ENCODE measurements around the gene SLC7A1. TPM values are rescaled to one million over a fixed set of nuclear protein-coding genes. Genes with fewer than 3 reads are reported as not detected.
"Not testable (repeated sequence)": the region's sequence is repeated elsewhere in the genome, so short reads cannot be mapped to it uniquely, and the experiment has no call there.

The SLC7A1 gene
- 10 to 100 TPM; 16.7 to 53.8 (median 26.0) TPM for total RNA-seq
- polyA plus RNA-seq, result 1 to 10 TPM; 2.2 to 3.9 (median 2.8) TPM
- long read RNA-seq, donor 1, full-length matches to known transcripts, result 2 of 2 reads
- long read RNA-seq, donor 1, partial matches to known transcripts, result 0 of 2 reads
- long read RNA-seq, donor 1, other reads (novel, unspliced or antisense), result 0 of 2 reads
- long read RNA-seq, donor 2, full-length matches to known transcripts, result 3 of 3 reads
- long read RNA-seq, donor 2, partial matches to known transcripts, result 0 of 3 reads
- long read RNA-seq, donor 2, other reads (novel, unspliced or antisense), result 0 of 3 reads

DNA sequence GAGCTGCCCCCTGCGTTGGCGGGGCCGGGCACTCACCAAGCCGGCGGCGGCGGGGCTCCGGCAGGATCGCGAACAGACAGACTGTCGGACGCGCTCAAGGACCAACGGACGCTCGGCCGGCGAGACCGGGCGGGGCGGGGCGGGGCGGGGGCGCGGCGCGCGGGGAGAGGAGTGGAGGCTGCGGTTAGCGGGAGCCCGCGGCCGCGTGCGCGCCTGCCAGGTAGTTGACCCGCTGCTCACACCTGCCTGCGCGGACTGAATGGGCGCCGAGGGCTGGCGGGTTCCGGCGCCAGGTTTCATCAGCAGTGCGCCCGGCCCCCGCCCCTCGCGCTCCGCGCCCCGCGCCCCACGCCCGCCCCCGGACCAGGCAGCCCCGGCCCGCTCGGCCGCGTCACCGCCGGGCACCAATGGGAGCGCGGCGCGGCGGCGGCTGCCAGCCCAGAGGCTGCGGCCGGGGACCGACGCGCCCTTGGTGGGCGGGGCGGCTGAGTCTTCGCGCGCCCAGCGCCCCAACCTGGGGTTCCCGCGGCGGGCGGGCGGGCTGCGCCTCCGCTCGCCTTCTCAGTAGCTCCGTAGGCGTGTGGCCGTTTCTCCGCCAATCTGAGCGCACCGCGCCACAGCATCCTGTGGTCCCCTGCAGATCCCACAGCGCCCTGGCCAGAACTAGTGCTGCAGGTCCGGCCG lies at the start of gene SLC7A1:
Gene SLC7A1 (minus strand): TSS at position 309 of the 684 bp plus-strand sequence. CDS start 59,500 bp downstream, outside the sequence.
- Histone ChIP-seq H3K36me3 (no peaks in the 10 kb centered on the region), H3K27ac (peak within 1 kb of the TSS; percentile 61 to 91 (median 82)), H3K27me3 (replicated peaks in 1 of 7) (no peaks in the 10 kb centered on the region), H3K4me1 (peaks cover 4 to 44% (median 22%) of the 10 kb centered on the region in 6 donors), H3K9me3 (no peaks in the 10 kb centered on the region), H3K4me3 (peak within 1 kb of the TSS; percentile 81 to 99 (median 94))
- DNase-seq, result peak; percentile 95
- intact Hi-C loops (cut with DNase I; ENCODE audit: low total_unique reads), result loop anchor here (10.0 kb wide), 1 partner anchor 249 kb away; no protein-coding TSS in a partner anchor
- TF ChIP-seq, protein P1, sequence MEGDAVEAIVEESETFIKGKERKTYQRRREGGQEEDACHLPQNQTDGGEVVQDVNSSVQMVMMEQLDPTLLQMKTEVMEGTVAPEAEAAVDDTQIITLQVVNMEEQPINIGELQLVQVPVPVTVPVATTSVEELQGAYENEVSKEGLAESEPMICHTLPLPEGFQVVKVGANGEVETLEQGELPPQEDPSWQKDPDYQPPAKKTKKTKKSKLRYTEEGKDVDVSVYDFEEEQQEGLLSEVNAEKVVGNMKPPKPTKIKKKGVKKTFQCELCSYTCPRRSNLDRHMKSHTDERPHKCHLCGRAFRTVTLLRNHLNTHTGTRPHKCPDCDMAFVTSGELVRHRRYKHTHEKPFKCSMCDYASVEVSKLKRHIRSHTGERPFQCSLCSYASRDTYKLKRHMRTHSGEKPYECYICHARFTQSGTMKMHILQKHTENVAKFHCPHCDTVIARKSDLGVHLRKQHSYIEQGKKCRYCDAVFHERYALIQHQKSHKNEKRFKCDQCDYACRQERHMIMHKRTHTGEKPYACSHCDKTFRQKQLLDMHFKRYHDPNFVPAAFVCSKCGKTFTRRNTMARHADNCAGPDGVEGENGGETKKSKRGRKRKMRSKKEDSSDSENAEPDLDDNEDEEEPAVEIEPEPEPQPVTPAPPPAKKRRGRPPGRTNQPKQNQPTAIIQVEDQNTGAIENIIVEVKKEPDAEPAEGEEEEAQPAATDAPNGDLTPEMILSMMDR (IDR thresholded peaks at IDR 0.05 in 8 of 11, conservative IDR thresholded peaks at IDR 0.05 in 3 of 11), result peak in 1 of 11 experiments; percentile 13
- no peak for TF ChIP-seq POLR2A (IDR thresholded peaks at IDR 0.05)
- peak; percentile 41 to 68 (median 63) for TF ChIP-seq POLR2AphosphoS5 (IDR thresholded peaks at IDR 0.05)
- 0 to 1% (median 0%) methylated on average over 8 to 98 of the region's 98 CpGs for WGBS, 5 donors

- DNase-seq, result no peak
- TF ChIP-seq, protein P1 (IDR thresholded peaks at IDR 0.05 in 8 of 11, conservative IDR thresholded peaks at IDR 0.05 in 3 of 11), result no peak
- TF ChIP-seq POLR2A (IDR thresholded peaks at IDR 0.05) (no peak), POLR2AphosphoS5 (IDR thresholded peaks at IDR 0.05) (no peak)
- Histone ChIP-seq H3K36me3 (no peaks in the 10 kb centered on the region), H3K4me1 (no peaks in the 10 kb centered on the region), H3K9me3 (no peaks in the 10 kb centered on the region), H3K27me3 (replicated peaks in 1 of 7) (peaks cover 0 to 17% (median 0%) of the 10 kb centered on the region in 7 donors), H3K4me3 (no peak overlapping the region), H3K27ac (no peak overlapping the region)
- intact Hi-C loops (cut with DNase I; ENCODE audit: low total_unique reads), result no loop called here
- WGBS, 5 donors, result 63 to 77% (median 72%) methylated on average over 4 of the region's 4 CpGs
Measured at GRCh38 chr13:29640665-29641064, 45.2 kb upstream of the SLC7A1 start.

DNA sequence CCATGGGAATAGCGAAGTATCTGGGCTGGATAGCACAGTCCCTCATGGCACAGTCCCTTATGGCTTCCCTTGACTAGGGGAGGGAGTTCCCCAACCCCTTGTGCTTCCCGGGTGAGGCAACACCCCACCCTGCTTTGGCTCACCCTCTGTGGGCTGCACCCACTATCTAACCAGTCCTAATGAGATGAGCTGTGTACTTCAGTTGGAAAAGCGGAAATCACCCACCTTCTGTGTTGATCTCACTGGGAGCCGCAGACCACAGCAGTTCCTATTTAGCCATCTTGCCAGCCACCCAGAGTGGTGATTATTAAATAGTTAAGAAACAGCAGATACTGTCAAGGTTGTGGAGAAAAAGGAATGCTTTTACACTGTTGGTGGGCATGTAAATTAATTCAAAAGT lies 41.3 kb upstream of the SLC7A1 start:
- H3K27ac ChIP-seq; H3K4me1 ChIP-seq; intact Hi-C loops (cut with DNase I; ENCODE audit: low total_unique reads); H3K36me3 ChIP-seq; H3K4me3 ChIP-seq; H3K9me3 ChIP-seq; DNase-seq: not testable (repeated sequence)
- WGBS, 5 donors, result 78 to 95% (median 88%) methylated on average over 4 of the region's 4 CpGs
- peaks cover 0 to 24% (median 0%) of the 10 kb centered on the region in 7 donors for H3K27me3 ChIP-seq (replicated peaks in 1 of 7)

DNA sequence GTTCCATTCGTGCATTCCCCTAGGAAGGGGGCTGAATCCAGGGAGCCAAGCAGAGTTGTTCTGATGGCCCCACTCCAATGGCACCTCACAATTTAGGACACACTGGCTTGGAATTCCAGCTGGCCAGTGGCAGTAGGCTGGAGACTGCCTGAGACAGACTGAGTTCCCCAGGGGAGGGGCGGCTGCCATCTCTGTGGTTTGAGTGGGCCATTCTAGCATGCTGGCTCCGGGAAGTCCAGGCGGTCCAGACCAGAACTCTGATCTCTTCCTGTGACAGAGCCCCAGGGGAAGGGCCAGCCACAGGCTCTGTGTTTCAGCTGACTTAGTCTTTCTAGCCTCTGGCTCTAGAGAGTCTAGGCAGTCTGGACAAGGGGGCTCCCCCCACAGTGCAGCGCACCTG lies 29.5 kb upstream of the SLC7A1 start:
- Histone ChIP-seq H3K27ac (no peak overlapping the region), H3K4me1 (no peaks in the 10 kb centered on the region), H3K9me3 (no peaks in the 10 kb centered on the region), H3K4me3 (no peak overlapping the region), H3K36me3 (no peaks in the 10 kb centered on the region), H3K27me3 (replicated peaks in 1 of 7) (peaks cover 0 to 12% (median 0%) of the 10 kb centered on the region in 7 donors)
- intact Hi-C loops (cut with DNase I; ENCODE audit: low total_unique reads), result no loop called here
- WGBS, 5 donors, result 84 to 100% (median 89%) methylated on average over 2 to 5 of the region's 5 CpGs
- no peak for TF ChIP-seq POLR2A (IDR thresholded peaks at IDR 0.05)
- no peak for TF ChIP-seq POLR2AphosphoS5 (IDR thresholded peaks at IDR 0.05)
- TF ChIP-seq, protein P1 (IDR thresholded peaks at IDR 0.05 in 8 of 11, conservative IDR thresholded peaks at IDR 0.05 in 3 of 11), result no peak
- no peak for DNase-seq

All from spleen (tissue), 13 donors.